ENCODE measurements around the gene KIF26A.

GRCh38 chr14:104164041-104164440 lies 25.7 kb downstream of the KIF26A start:
- TF ChIP-seq CTCF (IDR thresholded peaks at IDR 0.05), result no peak
- no peak for TF ChIP-seq EP300 (IDR thresholded peaks at IDR 0.05)
- TF ChIP-seq POLR2AphosphoS5 (IDR thresholded peaks at IDR 0.05), result no peak

All from esophagus muscularis mucosa (tissue), 4 donors.